Mesothelial cell of epicardium (in vitro differentiated cells): ENCODE results near the gene GRK3. TPM values are rescaled to one million over a fixed set of nuclear protein-coding genes. Genes with fewer than 3 reads are reported as not detected.
A peak's percentile ranks its signal among the peaks of the same experiment; 100 is the strongest.

Experiments used
- DNase-seq, 2 experiments: peaks; one replicate each; pipeline ENCODE4 v3.0.0; 2021; ENCODE audit warnings: low spot score in 2 of 2; ENCODE audit not compliant: unreplicated experiment in 2 of 2
- H3K27ac Mint-ChIP-seq: 2 replicates; pipeline ENCODE4 v1.8.0; 2021; ENCODE audit warnings: mixed read lengths
- H3K27me3 Mint-ChIP-seq: 2 replicates; pipeline ENCODE4 v1.8.0; 2021; ENCODE audit warnings: low read depth, mixed read lengths
- H3K36me3 Mint-ChIP-seq: 2 replicates; pipeline ENCODE4 v1.8.0; 2021; ENCODE audit warnings: mixed read lengths
- H3K4me1 Mint-ChIP-seq: 2 replicates; pipeline ENCODE4 v1.8.0; 2021; ENCODE audit warnings: mixed read lengths
- H3K4me3 Mint-ChIP-seq: 2 replicates; pipeline ENCODE4 v1.8.0; 2021; ENCODE audit warnings: mild to moderate bottlenecking, moderate library complexity, mixed read lengths
- H3K9me3 Mint-ChIP-seq: 2 replicates; pipeline ENCODE4 v1.8.0; 2021; ENCODE audit warnings: mixed read lengths
- total RNA-seq: library from RNA; stranded (reverse); gene quantifications from 3 replicates; pipeline ENCODE4 v1.2.1, GENCODE V29; 2021
- TF ChIP-seq, protein P1 (sequence below): fragments of 200-600 bp; sonication (generic); IDR thresholded peaks from one replicate; pipeline ENCODE4 v1.5.0; 2021; ENCODE audit warnings: antibody characterized with exemption; ENCODE audit not compliant: unreplicated experiment

Gene GRK3
- total RNA-seq, 1 donor from 2014 or later: 13.8 TPM

DNA sequence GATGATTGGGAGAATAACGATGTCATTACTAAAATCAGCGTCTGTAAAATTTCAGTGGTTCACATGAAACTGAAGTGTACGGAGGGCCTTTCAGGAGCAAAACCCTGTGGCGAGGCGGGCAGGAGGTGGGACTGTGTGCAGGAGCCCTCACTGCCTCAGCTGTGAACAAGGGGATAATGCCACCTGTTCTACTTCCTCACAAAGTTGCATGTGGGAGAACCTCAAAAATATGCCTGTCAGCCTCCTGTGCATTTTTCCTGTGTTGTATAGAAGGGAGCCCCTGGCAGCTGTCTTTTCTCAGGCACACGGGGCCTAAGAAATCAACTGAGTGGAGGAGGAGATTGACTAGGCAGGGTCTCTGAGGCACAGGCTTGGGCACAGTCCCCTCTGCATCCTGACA, 134.5 kb downstream of the GRK3 start:
- Mint-ChIP-seq H3K27me3 (no peaks in the 10 kb centered on the region), H3K4me1 (peaks cover 26% of the 10 kb centered on the region), H3K36me3 (peaks cover 3% of the 10 kb centered on the region), H3K9me3 (no peaks in the 10 kb centered on the region), H3K4me3 (no peak overlapping the region), H3K27ac (no peak overlapping the region)
- no peak for DNase-seq
- TF ChIP-seq, protein P1, sequence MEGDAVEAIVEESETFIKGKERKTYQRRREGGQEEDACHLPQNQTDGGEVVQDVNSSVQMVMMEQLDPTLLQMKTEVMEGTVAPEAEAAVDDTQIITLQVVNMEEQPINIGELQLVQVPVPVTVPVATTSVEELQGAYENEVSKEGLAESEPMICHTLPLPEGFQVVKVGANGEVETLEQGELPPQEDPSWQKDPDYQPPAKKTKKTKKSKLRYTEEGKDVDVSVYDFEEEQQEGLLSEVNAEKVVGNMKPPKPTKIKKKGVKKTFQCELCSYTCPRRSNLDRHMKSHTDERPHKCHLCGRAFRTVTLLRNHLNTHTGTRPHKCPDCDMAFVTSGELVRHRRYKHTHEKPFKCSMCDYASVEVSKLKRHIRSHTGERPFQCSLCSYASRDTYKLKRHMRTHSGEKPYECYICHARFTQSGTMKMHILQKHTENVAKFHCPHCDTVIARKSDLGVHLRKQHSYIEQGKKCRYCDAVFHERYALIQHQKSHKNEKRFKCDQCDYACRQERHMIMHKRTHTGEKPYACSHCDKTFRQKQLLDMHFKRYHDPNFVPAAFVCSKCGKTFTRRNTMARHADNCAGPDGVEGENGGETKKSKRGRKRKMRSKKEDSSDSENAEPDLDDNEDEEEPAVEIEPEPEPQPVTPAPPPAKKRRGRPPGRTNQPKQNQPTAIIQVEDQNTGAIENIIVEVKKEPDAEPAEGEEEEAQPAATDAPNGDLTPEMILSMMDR: no peak

DNA sequence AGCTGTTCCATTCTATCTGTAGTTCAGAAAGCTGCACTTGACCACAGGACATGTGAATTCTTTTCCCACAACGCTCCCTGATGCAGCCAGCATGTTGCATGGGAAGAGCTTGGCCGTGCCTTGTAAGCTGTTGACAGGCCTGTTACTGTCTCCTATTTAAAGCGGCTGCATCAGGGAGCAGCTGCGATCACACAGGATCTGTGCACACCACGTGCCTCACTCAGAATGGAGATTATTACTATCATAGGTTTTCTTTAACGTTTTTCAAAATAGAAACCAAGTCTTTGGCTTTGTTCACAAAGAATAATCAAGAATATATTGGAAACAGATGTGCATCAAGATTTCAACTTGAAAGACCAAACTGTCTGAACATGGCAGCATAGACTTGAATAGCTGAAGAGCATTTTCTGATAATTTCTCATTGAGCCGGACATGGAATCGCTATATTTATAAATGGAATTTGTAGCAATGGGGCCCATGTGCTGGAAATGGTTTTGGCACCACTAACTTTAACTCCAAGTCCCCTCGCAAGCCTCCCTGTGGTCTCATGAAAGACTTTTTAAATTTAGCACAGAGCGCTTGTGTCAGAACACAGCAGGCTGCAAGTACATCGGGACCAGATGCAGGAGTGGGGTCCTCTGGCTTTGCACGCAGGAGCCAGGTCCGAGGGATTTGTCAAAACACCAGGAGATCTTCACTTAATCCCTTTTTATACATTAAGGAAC, 136.7 kb downstream of the GRK3 start:
- Mint-ChIP-seq H3K4me3 (no peak overlapping the region), H3K27ac (peak overlapping the region; percentile 66), H3K36me3 (peaks cover 2% of the 10 kb centered on the region), H3K27me3 (no peaks in the 10 kb centered on the region), H3K4me1 (peaks cover 26% of the 10 kb centered on the region), H3K9me3 (no peaks in the 10 kb centered on the region)
- TF ChIP-seq, protein P1: no peak
- no peak for DNase-seq

DNA sequence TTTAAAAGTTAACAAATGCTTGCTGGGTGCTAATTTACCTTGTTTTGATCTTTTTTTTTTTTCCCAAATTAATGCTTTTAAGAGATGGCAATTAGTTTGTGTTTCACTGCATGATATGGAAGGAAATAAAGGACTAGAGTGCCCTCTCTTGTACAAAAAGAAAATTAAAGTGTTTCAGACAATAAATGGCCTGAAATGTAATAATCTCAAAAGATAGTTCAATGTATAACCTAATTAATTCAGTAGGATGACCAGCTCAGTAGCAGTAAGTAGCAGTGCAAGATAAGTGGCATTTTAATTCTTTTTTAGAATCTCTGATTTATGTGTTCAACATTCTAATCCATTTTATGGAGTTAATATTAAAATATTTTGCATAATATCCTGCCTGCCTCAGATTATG, 137.6 kb downstream of the GRK3 start:
- Mint-ChIP-seq H3K27me3 (no peaks in the 10 kb centered on the region), H3K4me1 (peaks cover 20% of the 10 kb centered on the region), H3K4me3 (no peak overlapping the region), H3K27ac (no peak overlapping the region), H3K9me3 (no peaks in the 10 kb centered on the region), H3K36me3 (peaks cover 2% of the 10 kb centered on the region)
- no peak for DNase-seq
- TF ChIP-seq, protein P1: no peak

DNA sequence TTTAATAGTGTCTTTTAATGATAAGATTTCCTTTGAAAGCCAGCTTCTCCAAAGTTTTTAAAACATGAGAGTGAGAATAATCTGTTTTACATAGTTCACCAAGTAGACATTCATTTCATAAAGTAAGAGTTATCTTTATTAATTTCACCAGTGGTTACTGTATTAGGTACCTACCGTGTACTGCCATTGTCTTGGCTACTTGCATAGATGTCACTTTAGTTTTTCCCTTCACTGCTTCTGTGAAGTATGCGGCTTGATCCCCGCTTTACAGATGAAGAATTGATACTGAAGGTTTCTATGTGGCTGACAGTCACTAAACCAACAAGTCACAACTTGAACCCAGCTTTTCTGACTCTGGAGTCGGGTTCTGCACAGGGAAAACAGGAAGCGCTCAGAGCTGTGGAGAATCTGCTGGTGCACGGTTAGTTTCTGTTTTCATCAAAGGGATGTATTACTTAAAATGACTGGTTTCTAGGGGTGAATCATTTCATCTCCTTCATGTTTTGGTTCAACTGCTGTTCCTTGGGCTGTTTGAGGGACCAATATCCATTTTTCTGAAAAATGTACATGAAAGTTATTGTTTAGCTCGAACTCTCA, 138.2 kb downstream of the GRK3 start:
- Mint-ChIP-seq H3K27me3 (no peaks in the 10 kb centered on the region), H3K27ac (no peak overlapping the region), H3K4me3 (no peak overlapping the region), H3K4me1 (peaks cover 14% of the 10 kb centered on the region), H3K36me3 (peaks cover 4% of the 10 kb centered on the region), H3K9me3 (no peaks in the 10 kb centered on the region)
- TF ChIP-seq, protein P1: no peak
- DNase-seq: no peak

DNA sequence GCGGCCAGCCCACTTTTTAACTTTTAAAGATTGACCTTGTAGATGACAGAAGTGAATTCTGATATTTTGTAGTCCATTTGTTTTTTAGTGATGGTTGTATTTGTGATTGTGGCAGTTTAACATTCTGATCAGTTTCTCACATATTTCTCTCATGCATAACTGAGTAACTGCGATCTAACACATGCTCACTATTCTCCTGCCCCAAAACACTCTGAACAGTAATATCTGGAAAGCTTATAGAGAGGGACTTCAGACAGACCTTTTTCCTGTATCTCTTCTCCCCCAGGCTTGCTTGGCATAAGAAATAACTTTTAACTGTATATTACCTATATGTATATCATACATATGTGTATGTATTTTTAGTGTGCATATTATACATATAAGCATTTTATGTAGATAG, 140.2 kb downstream of the GRK3 start:
- DNase-seq: no peak
- H3K9me3 Mint-ChIP-seq: no peaks in the 10 kb centered on the region
- H3K4me3 Mint-ChIP-seq: no peak overlapping the region
- TF ChIP-seq, protein P1: no peak
- peaks cover 13% of the 10 kb centered on the region for H3K4me1 Mint-ChIP-seq
- peaks cover 5% of the 10 kb centered on the region for H3K36me3 Mint-ChIP-seq
- no peak overlapping the region for H3K27ac Mint-ChIP-seq
- H3K27me3 Mint-ChIP-seq: no peaks in the 10 kb centered on the region
